ENCODE results near the gene POTEM.
"Not testable (repeated sequence)": the region's sequence is repeated elsewhere in the genome, so short reads cannot be mapped to it uniquely, and the experiment has no call there.

POTEM gene

GRCh38 chr14:19036811-19037382, 69.7 kb downstream of the POTEM start:
- not testable (repeated sequence) for DNase-seq (ENCODE audit: extremely low read depth in 1 of 2, low read depth in 1 of 2)

- not testable (repeated sequence) for DNase-seq (ENCODE audit: extremely low read depth in 1 of 2, low read depth in 1 of 2)
These were observed 70.9 kb downstream of the POTEM start for GRCh38 chr14:19038060-19038664.

DNA sequence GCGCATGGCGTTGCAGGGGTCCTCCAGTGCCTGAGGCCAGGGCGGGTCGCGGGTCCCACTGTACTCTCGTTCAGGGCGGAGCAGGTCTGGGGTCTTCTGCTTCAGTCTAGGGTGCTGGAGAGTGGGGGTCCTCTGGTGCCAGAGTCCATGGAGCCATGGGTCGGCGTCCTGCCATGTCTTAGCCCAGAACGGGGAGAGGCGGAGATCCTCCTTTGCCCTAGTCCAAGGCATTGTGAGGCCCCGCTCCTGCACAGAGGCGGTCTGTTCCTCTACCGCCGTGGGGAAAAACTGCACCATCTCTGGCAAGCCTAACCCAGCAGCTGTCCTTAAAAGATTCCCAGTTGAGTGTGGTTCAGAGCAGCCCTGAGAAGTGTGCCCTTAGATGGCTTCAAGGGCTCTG, 71.6 kb downstream of the POTEM start:
- DNase-seq (ENCODE audit: extremely low read depth in 1 of 2, low read depth in 1 of 2) = not testable (repeated sequence)

- DNase-seq (ENCODE audit: extremely low read depth in 1 of 2, low read depth in 1 of 2) = not testable (repeated sequence)
These were observed 76.2 kb downstream of the POTEM start for GRCh38 chr14:19043384-19043783.

Measured in stimulated activated CD8-positive, alpha-beta memory T cell treated with anti-CD3 and anti-CD28 coated beads, Interleukin-7, amount 100 ng/mL, for 48 hours (primary cell).